Caco-2 (cell line): Measurements from ENCODE around the gene RFC5. TPM values are rescaled to one million over a fixed set of nuclear protein-coding genes. Genes with fewer than 3 reads are reported as not detected.

Experiments
- BruUV-seq: library from RNA; stranded (reverse); fragments of 400-500 nt; replicated peaks from 2 replicates; lab custom pipeline; 2021; lab: Mats Ljungman, UMichigan
- CTCF ChIA-PET: fragments of 300-600 bp; sonication (Branson Sonifier 250); formaldehyde crosslinking; loops from one replicate; lab custom pipeline; 2022; ENCODE audit warnings: antibody characterized with exemption; lab: Charles Lee
- POLR2A ChIA-PET: fragments of 300-600 bp; sonication (Branson Sonifier 250); formaldehyde crosslinking; loops from one replicate; lab custom pipeline; 2022; ENCODE audit warnings: antibody characterized with exemption; lab: Charles Lee
- DNase-seq, 2 experiments: peaks; one replicate each; pipeline versions ENCODE4 v3.0.0 to v3.0.0-alpha.2; 2020 to 2022
- H3K27me3 ChIP-seq: replicated peaks from 2 replicates; pipeline ENCODE4 v1.6.0; 2011; ENCODE audit warnings: low read length; ENCODE audit not compliant: control insufficient read depth, insufficient read depth
- H3K36me3 ChIP-seq: 2 replicates; pipeline ENCODE4 v1.5.1; 2011; ENCODE audit warnings: low read length; ENCODE audit not compliant: control insufficient read depth, insufficient read depth
- H3K4me1 ChIP-seq: fragments of 250-450 bp; sonication (Bioruptor Pico); 2 replicates; pipeline ENCODE4 v1.5.1; 2020; ENCODE audit warnings: mild to moderate bottlenecking
- H3K4me3 ChIP-seq: 2 replicates; pipeline ENCODE4 v1.5.1; 2011; ENCODE audit warnings: low read depth, mild to moderate bottlenecking, control low read depth, low read length
- H3K9me3 ChIP-seq: fragments of 250-450 bp; sonication (Bioruptor Pico); 2 replicates; pipeline ENCODE4 v1.5.1; 2020; ENCODE audit warnings: mild to moderate bottlenecking, moderate library complexity
- H3K27ac Mint-ChIP-seq: one replicate; pipeline ENCODE4 v1.8.0; 2022; ENCODE audit warnings: mixed read lengths; ENCODE audit not compliant: unreplicated experiment
- H3K27me3 Mint-ChIP-seq: one replicate; pipeline ENCODE4 v1.8.0; 2022; ENCODE audit warnings: mixed read lengths; ENCODE audit not compliant: insufficient read depth, unreplicated experiment
- H3K36me3 Mint-ChIP-seq: one replicate; pipeline ENCODE4 v1.8.0; 2022; ENCODE audit warnings: mild to moderate bottlenecking, mixed read lengths; ENCODE audit not compliant: insufficient read depth, unreplicated experiment
- H3K4me1 Mint-ChIP-seq: one replicate; pipeline ENCODE4 v1.8.0; 2022; ENCODE audit warnings: low read depth, mixed read lengths; ENCODE audit not compliant: unreplicated experiment
- H3K4me3 Mint-ChIP-seq: one replicate; pipeline ENCODE4 v1.8.0; 2022; ENCODE audit warnings: mild to moderate bottlenecking, moderate library complexity, mixed read lengths; ENCODE audit not compliant: unreplicated experiment
- H3K9me3 Mint-ChIP-seq: one replicate; pipeline ENCODE4 v1.8.0; 2022; ENCODE audit warnings: mixed read lengths; ENCODE audit not compliant: unreplicated experiment
- CTCF ChIP-seq, 2 experiments: fragments of 200-600 bp in 1 of 2; IDR thresholded peaks; 1 replicate in 1 of 2; 2 replicates in 1 of 2; pipeline versions ENCODE4 v1.5.1 to v1.8.0; 2011 to 2022; ENCODE audit warnings: antibody characterized with exemption in 1 of 2, control low read depth in 1 of 2, inconsistent platforms in 1 of 2, low read depth in 1 of 2, low read length in 1 of 2, mild to moderate bottlenecking in 1 of 2, moderate library complexity in 1 of 2; ENCODE audit not compliant: insufficient read depth in 1 of 2, severe bottlenecking in 1 of 2, unreplicated experiment in 1 of 2
- intact Hi-C: fragments of 100-400 bp; cut with micrococcal nuclease; formaldehyde crosslinking; loops from one replicate; pipeline ENCODE4 v1.10.0; 2022; ENCODE audit not compliant: unreplicated experiment
- total RNA-seq: library from RNA; stranded (reverse); gene quantifications from 2 replicates; pipeline ENCODE4 v1.2.3, GENCODE V29; 2022

RFC5 gene
- total RNA-seq, 1 experiment from 2014 or later: 42.7 TPM

GRCh38 chr12:118022728-118023109, 6.2 kb downstream of the RFC5 start:
- no peak overlapping the region for H3K4me3 Mint-ChIP-seq
- no peaks in the 10 kb centered on the region for H3K27me3 Mint-ChIP-seq
- POLR2A ChIA-PET: interaction anchor here (0.6 kb wide), 1 partner anchor 782 kb away, joined by 4 read pairs; no protein-coding TSS in a partner anchor
- H3K36me3 ChIP-seq: peaks cover 2% of the 10 kb centered on the region; the same call in 1 of the 2 replicates
- DNase-seq: no peak
- CTCF ChIA-PET: no interaction called here
- H3K4me1 ChIP-seq: 0 out of 2 replicates have a peak, but pooled peaks cover 4% of the 10 kb centered on the region
- H3K4me3 ChIP-seq: no peak overlapping the region
- no peak overlapping the region for H3K27ac Mint-ChIP-seq
- no peaks in the 10 kb centered on the region for H3K9me3 Mint-ChIP-seq
- peaks cover 90% of the 10 kb centered on the region for H3K36me3 Mint-ChIP-seq
- BruUV-seq: no TSS peak
- H3K4me1 Mint-ChIP-seq: peaks cover 4% of the 10 kb centered on the region
- no peaks in the 10 kb centered on the region for H3K27me3 ChIP-seq
- no peak for TF ChIP-seq CTCF (IDR thresholded peaks at IDR 0.05; ENCODE audit: insufficient read depth in 1 of 2, low read depth in 1 of 2, low read length in 1 of 2, severe bottlenecking in 1 of 2, unreplicated experiment in 1 of 2)
- intact Hi-C loops: no loop called here
- no peaks in the 10 kb centered on the region for H3K9me3 ChIP-seq

- Histone ChIP-seq H3K27me3 (no peaks in the 10 kb centered on the region), H3K4me3 (no peak overlapping the region), H3K9me3 (no peaks in the 10 kb centered on the region), H3K36me3 (peaks cover 2% of the 10 kb centered on the region; the same call in 1 of the 2 replicates), H3K4me1 (no peaks in the 10 kb centered on the region)
- Mint-ChIP-seq H3K9me3 (no peaks in the 10 kb centered on the region), H3K36me3 (peaks cover 91% of the 10 kb centered on the region), H3K4me3 (no peak overlapping the region), H3K4me1 (no peaks in the 10 kb centered on the region), H3K27me3 (no peaks in the 10 kb centered on the region), H3K27ac (no peak overlapping the region)
- DNase-seq: no peak
- POLR2A ChIA-PET: interaction anchor here (0.6 kb wide), 1 partner anchor 781 kb away, joined by 4 read pairs; no protein-coding TSS in a partner anchor
- CTCF ChIA-PET: no interaction called here
- no peak for TF ChIP-seq CTCF (IDR thresholded peaks at IDR 0.05; ENCODE audit: insufficient read depth in 1 of 2, low read depth in 1 of 2, low read length in 1 of 2, severe bottlenecking in 1 of 2, unreplicated experiment in 1 of 2)
- intact Hi-C loops: no loop called here
- BruUV-seq: no TSS peak
Observed at GRCh38 chr12:118023301-118023860, 6.9 kb downstream of the RFC5 start.

- Mint-ChIP-seq H3K9me3 (no peaks in the 10 kb centered on the region), H3K27ac (no peak overlapping the region), H3K4me1 (no peaks in the 10 kb centered on the region), H3K27me3 (no peaks in the 10 kb centered on the region), H3K36me3 (peaks cover 85% of the 10 kb centered on the region), H3K4me3 (no peak overlapping the region)
- Histone ChIP-seq H3K36me3 (peaks cover 2% of the 10 kb centered on the region; the same call in 1 of the 2 replicates), H3K4me3 (no peak overlapping the region), H3K9me3 (no peaks in the 10 kb centered on the region), H3K4me1 (no peaks in the 10 kb centered on the region), H3K27me3 (no peaks in the 10 kb centered on the region)
- DNase-seq: no peak
- ChIA-PET CTCF (no interaction called here), POLR2A (no interaction called here)
- intact Hi-C loops: no loop called here
- BruUV-seq: no TSS peak
- TF ChIP-seq CTCF (IDR thresholded peaks at IDR 0.05; ENCODE audit: insufficient read depth in 1 of 2, low read depth in 1 of 2, low read length in 1 of 2, severe bottlenecking in 1 of 2, unreplicated experiment in 1 of 2): no peak
Observed at GRCh38 chr12:118025168-118025567, 8.7 kb downstream of the RFC5 start.
